ENCODE results near the gene NR1I3.

Gene NR1I3

GRCh38 chr1:161274874-161275273 is 36.9 kb upstream of the NR1I3 start:
- Histone ChIP-seq H3K27me3 (replicated peaks; ENCODE audit: control insufficient read depth, insufficient read depth, low read length) (no peaks in the 10 kb centered on the region; the same call in 1 of the 2 replicates), H3K4me3 (replicated peaks; ENCODE audit: low read depth, low read length) (no peak overlapping the region), H3K36me3 (ENCODE audit: control insufficient read depth, insufficient read depth, low read length) (no peaks in the 10 kb centered on the region)
- TF ChIP-seq CTCF (IDR thresholded peaks at IDR 0.05; ENCODE audit: insufficient read depth, low read length, poor library complexity, severe bottlenecking): no peak
- DNase-seq (ENCODE audit: extremely low read depth, insufficient read length): no peak

- no peak for TF ChIP-seq CTCF (IDR thresholded peaks at IDR 0.05; ENCODE audit: insufficient read depth, low read length, poor library complexity, severe bottlenecking)
- Histone ChIP-seq H3K27me3 (replicated peaks; ENCODE audit: control insufficient read depth, insufficient read depth, low read length) (no peaks in the 10 kb centered on the region; the same call in 1 of the 2 replicates), H3K36me3 (ENCODE audit: control insufficient read depth, insufficient read depth, low read length) (no peaks in the 10 kb centered on the region), H3K4me3 (replicated peaks; ENCODE audit: low read depth, low read length) (no peak overlapping the region)
- no peak for DNase-seq (ENCODE audit: extremely low read depth, insufficient read length)
These were observed 35.4 kb upstream of the NR1I3 start for GRCh38 chr1:161273402-161273801.

- no peaks in the 10 kb centered on the region for H3K27me3 ChIP-seq (replicated peaks; ENCODE audit: control insufficient read depth, insufficient read depth, low read length)
- TF ChIP-seq CTCF (IDR thresholded peaks at IDR 0.05; ENCODE audit: insufficient read depth, low read length, poor library complexity, severe bottlenecking): no peak
- no peak overlapping the region for H3K4me3 ChIP-seq (replicated peaks; ENCODE audit: low read depth, low read length)
- H3K36me3 ChIP-seq (ENCODE audit: control insufficient read depth, insufficient read depth, low read length): no peaks in the 10 kb centered on the region
- no peak for DNase-seq (ENCODE audit: extremely low read depth, insufficient read length)
These were observed 29.3 kb upstream of the NR1I3 start for GRCh38 chr1:161267321-161267720.

- no peak for DNase-seq (ENCODE audit: extremely low read depth, insufficient read length)
- no peaks in the 10 kb centered on the region for H3K36me3 ChIP-seq (ENCODE audit: control insufficient read depth, insufficient read depth, low read length)
- H3K4me3 ChIP-seq (replicated peaks; ENCODE audit: low read depth, low read length): no peak overlapping the region
- no peak for TF ChIP-seq CTCF (IDR thresholded peaks at IDR 0.05; ENCODE audit: insufficient read depth, low read length, poor library complexity, severe bottlenecking)
- H3K27me3 ChIP-seq (replicated peaks; ENCODE audit: control insufficient read depth, insufficient read depth, low read length): no peaks in the 10 kb centered on the region
These were observed 28.8 kb upstream of the NR1I3 start for GRCh38 chr1:161266836-161267235.

GRCh38 chr1:161266202-161266601 is 28.2 kb upstream of the NR1I3 start:
- Histone ChIP-seq H3K27me3 (replicated peaks; ENCODE audit: control insufficient read depth, insufficient read depth, low read length) (no peaks in the 10 kb centered on the region), H3K4me3 (replicated peaks; ENCODE audit: low read depth, low read length) (no peak overlapping the region), H3K36me3 (ENCODE audit: control insufficient read depth, insufficient read depth, low read length) (no peaks in the 10 kb centered on the region)
- no peak for TF ChIP-seq CTCF (IDR thresholded peaks at IDR 0.05; ENCODE audit: insufficient read depth, low read length, poor library complexity, severe bottlenecking)
- DNase-seq (ENCODE audit: extremely low read depth, insufficient read length): no peak

GRCh38 chr1:161265305-161265704 is 27.3 kb upstream of the NR1I3 start:
- Histone ChIP-seq H3K27me3 (replicated peaks; ENCODE audit: control insufficient read depth, insufficient read depth, low read length) (peaks cover 2% of the 10 kb centered on the region; the same call in 1 of the 2 replicates), H3K36me3 (ENCODE audit: control insufficient read depth, insufficient read depth, low read length) (no peaks in the 10 kb centered on the region), H3K4me3 (replicated peaks; ENCODE audit: low read depth, low read length) (no peak overlapping the region)
- no peak for DNase-seq (ENCODE audit: extremely low read depth, insufficient read length)
- no peak for TF ChIP-seq CTCF (IDR thresholded peaks at IDR 0.05; ENCODE audit: insufficient read depth, low read length, poor library complexity, severe bottlenecking)
